ENCODE results near the gene RORC.

Gene RORC

DNA sequence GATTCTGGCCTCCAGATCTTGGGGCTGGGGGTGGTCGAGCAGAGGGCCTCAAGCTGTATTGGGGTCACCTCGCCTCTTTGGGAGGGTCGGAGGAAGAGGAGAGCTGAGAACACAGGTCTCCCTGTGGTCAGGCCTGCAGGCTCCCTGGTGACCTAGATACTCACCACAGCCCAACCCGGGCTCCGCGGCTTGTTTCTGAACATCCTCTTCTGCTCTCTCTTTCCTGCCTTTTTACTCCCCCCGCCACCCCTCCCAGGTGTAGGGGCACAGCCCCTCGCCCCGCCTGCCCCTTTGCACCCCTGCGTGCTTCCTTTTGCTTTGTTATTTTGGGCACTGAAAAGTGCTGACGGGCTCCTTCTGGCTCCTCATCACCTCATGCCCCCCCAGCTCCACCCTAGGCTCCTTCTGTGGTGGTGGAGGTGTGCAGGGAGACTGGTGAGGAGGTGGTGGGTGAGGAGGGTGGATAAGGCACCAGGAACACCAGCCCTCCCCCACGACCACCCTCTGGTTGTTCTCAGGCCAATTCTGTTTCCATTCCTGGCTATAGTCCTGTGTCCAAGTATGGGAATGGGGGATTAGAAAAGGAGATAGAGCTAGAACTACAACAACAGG lies 15.8 kb downstream of the RORC start:
- DNase-seq (ENCODE audit: low spot score), result no peak
- TF ChIP-seq, protein P1, sequence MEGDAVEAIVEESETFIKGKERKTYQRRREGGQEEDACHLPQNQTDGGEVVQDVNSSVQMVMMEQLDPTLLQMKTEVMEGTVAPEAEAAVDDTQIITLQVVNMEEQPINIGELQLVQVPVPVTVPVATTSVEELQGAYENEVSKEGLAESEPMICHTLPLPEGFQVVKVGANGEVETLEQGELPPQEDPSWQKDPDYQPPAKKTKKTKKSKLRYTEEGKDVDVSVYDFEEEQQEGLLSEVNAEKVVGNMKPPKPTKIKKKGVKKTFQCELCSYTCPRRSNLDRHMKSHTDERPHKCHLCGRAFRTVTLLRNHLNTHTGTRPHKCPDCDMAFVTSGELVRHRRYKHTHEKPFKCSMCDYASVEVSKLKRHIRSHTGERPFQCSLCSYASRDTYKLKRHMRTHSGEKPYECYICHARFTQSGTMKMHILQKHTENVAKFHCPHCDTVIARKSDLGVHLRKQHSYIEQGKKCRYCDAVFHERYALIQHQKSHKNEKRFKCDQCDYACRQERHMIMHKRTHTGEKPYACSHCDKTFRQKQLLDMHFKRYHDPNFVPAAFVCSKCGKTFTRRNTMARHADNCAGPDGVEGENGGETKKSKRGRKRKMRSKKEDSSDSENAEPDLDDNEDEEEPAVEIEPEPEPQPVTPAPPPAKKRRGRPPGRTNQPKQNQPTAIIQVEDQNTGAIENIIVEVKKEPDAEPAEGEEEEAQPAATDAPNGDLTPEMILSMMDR (IDR thresholded peaks at IDR 0.05), result no peak
- no peak overlapping the region for H3K4me3 ChIP-seq
- no peak overlapping the region for H3K27ac ChIP-seq

DNA sequence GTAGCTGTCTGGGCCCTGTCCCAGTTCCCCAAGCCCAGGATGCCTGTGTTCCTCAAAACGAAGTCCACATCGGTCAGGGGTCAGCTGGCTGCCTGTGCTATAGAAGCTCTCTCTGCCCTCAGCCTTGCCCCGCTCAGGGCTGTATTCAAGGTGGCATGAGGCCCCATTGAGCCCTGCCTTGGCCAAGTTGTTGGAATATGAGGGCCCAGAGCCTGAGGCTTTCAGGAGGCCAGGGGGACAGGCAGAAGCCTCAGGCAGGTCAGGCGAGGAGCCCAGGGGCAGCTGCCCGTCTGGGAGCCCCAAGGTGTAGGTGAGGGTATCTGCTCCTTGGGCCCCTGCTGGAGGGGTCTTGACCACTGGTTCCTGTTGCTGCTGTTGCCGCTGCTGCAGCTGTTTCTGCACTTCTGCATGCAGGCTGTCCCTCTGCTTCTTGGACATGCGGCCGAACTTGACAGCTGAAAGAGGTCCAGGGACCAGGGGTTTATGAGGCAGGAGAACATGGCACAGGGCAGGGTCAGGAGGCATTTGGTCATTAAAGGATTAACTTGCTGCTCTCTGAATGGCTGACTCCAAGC lies 16.5 kb downstream of the RORC start:
- DNase-seq (ENCODE audit: low spot score), result no peak
- H3K4me3 ChIP-seq, result no peak overlapping the region
- TF ChIP-seq, protein P1 (IDR thresholded peaks at IDR 0.05), result no peak
- H3K27ac ChIP-seq, result no peak overlapping the region

DNA sequence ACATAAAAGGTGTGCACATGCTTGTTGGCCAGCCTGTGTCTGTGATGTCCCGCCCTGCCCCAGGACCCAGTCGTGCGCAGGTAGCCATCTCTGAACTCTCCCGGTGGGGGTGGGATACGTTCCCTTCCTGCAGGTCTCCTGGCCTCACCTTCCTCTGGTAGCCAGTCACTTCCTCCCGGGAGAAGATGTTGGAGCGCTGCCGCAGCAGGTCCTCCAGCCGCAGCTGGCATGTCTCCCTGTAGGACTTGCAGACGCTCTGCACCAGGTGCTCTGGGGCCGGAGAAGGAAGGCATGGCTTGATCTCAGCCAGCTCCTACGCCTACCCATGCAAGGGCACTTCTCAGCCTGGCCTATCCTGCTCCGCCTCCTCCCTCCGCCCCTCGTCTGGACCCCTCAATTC lies 17.2 kb downstream of the RORC start:
- TF ChIP-seq, protein P1 (IDR thresholded peaks at IDR 0.05), result no peak
- H3K27ac ChIP-seq, result no peak overlapping the region
- DNase-seq (ENCODE audit: low spot score), result no peak
- no peak overlapping the region for H3K4me3 ChIP-seq

DNA sequence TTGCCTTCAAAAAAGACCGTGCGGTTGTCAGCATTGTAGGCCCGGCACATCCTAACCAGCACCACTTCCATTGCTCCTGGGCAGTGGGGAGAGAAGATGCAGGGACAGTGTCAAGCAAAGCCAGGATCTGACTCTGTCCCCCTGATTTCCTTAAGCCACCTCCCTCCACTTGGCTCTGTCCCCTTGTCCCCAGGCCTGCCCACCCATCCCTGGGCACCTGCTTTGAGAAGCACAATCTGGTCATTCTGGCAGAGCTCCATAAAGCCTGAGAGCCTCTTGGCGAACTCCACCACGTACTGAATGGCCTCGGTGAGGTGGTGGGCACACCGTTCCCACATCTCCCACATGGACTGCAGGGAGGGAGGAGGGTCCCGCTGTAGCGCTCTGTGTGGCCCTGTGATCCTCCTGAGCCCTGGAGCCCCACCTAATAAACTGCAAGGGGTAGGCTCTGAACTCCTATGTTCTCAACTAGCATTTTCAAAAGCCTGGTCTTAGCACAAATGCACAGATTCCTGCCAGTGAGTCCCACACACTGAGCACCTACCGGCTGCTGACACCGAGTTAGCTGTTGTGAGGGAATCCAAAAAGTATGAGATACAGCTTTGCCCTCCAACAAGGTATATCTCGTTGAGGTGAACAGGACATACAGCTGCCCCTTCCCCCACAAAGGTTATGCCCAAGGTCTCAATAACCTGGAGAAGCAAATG lies 18.2 kb downstream of the RORC start:
- Histone ChIP-seq H3K27ac (no peak overlapping the region), H3K4me3 (no peak overlapping the region)
- TF ChIP-seq, protein P1 (IDR thresholded peaks at IDR 0.05), result no peak
- DNase-seq (ENCODE audit: low spot score), result no peak

DNA sequence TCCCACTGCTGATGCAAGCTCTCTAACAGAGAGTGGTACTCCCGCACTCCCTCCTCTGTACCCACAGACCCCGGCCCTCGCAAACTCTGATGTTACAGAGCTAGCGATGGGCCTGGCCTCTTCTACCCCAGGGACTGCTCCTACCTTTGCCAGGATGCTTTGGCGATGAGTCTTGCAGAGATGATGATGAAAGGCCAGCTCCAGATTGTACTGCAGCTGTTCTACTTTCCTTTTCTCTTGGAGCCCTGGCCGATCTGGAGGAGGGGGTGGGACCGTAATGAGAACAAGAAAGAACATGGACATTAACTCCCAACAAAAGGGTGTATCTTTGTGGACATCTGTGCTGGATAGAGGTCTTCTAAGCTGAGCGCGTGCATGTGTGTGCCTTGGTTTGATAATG lies 20.4 kb downstream of the RORC start:
- no peak for DNase-seq (ENCODE audit: low spot score)
- Histone ChIP-seq H3K4me3 (no peak overlapping the region), H3K27ac (no peak overlapping the region)
- TF ChIP-seq, protein P1 (IDR thresholded peaks at IDR 0.05), result no peak

DNA sequence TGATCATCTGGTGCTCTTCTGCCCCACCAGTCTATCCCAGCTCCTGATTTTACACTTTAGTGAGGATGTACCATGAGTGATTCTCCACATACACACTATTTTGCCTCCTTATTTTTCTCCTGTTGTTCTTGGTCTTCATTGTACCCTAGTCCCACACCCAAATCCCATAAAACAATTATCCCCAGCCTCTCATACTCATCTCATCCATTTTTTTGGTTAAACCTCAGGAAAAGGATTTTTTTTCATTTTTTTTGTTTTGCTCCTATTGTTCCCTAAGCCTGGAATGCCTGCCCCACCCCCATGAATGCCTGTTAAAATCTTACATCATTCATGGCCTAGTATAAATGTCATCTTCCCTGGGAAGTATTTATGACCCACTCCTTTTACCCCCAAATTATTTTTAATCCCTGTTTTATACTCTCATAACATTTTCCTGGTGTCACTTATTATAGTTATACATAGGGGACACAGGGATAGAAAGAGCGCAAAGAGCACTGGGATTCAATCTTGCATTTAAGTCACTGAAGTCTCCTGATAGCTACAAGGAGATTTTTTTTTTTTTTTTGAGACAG lies 21.5 kb downstream of the RORC start:
- no peak for DNase-seq (ENCODE audit: low spot score)
- Histone ChIP-seq H3K27ac (no peak overlapping the region), H3K4me3 (no peak overlapping the region)
- TF ChIP-seq, protein P1 (IDR thresholded peaks at IDR 0.05), result no peak

Measured in coronary artery (tissue), 2 donors.